ENCODE data around the gene GAL3ST2.
"Not testable (repeated sequence)": the region's sequence is repeated elsewhere in the genome, so short reads cannot be mapped to it uniquely, and the experiment has no call there.

GAL3ST2 gene

GRCh38 chr2:241748468-241749256 is 28.0 kb upstream of the GAL3ST2 start:
- DNase-seq: no peak

- no peak for DNase-seq
These were observed 26.4 kb upstream of the GAL3ST2 start for GRCh38 chr2:241750076-241750840.

GRCh38 chr2:241751152-241751551 is 25.5 kb upstream of the GAL3ST2 start:
- DNase-seq: no peak

GRCh38 chr2:241751776-241752175 is 24.8 kb upstream of the GAL3ST2 start:
- no peak for DNase-seq

- DNase-seq: no peak
These were observed 24.4 kb upstream of the GAL3ST2 start for GRCh38 chr2:241752253-241752652.

- no peak for DNase-seq
These were observed 23.8 kb upstream of the GAL3ST2 start for GRCh38 chr2:241752689-241753276.

GRCh38 chr2:241753493-241753892 is 23.1 kb upstream of the GAL3ST2 start:
- no peak for DNase-seq

- DNase-seq: no peak
These were observed 22.6 kb upstream of the GAL3ST2 start for GRCh38 chr2:241754042-241754441.

- DNase-seq: no peak
These were observed 21.5 kb upstream of the GAL3ST2 start for GRCh38 chr2:241755166-241755565.

- DNase-seq: no peak
These were observed 20.8 kb upstream of the GAL3ST2 start for GRCh38 chr2:241755777-241756176.

- no peak for DNase-seq
These were observed 17.4 kb upstream of the GAL3ST2 start for GRCh38 chr2:241759067-241759807.

- not testable (repeated sequence) for DNase-seq
These were observed 16.7 kb upstream of the GAL3ST2 start for GRCh38 chr2:241759893-241760292.

GRCh38 chr2:241760301-241760771 is 16.3 kb upstream of the GAL3ST2 start:
- no peak for DNase-seq

GRCh38 chr2:241762321-241762932 is 14.2 kb upstream of the GAL3ST2 start:
- peak; percentile 78 for DNase-seq

- no peak for DNase-seq
These were observed 13.7 kb upstream of the GAL3ST2 start for GRCh38 chr2:241762933-241763369.

GRCh38 chr2:241763551-241764274 is 12.9 kb upstream of the GAL3ST2 start:
- DNase-seq: no peak

- no peak for DNase-seq
These were observed 12.1 kb upstream of the GAL3ST2 start for GRCh38 chr2:241764275-241765241.

GRCh38 chr2:241767464-241768250 is 9.0 kb upstream of the GAL3ST2 start:
- DNase-seq: no peak

GRCh38 chr2:241768251-241768711 is 8.3 kb upstream of the GAL3ST2 start:
- DNase-seq: no peak

GRCh38 chr2:241768850-241769249 is 7.8 kb upstream of the GAL3ST2 start:
- no peak for DNase-seq

Measured in NCI-H2029 (cell line).